Stimulated activated naive CD8-positive, alpha-beta T cell treated with anti-CD3 and anti-CD28 coated beads, Interleukin-15, amount 100 ng/mL, for 72 hours (primary cell): ENCODE results near the gene IWS1.

Source experiments
- ATAC-seq: fragments of 150-1000 bp; cut with Tn5 transposase; 2 replicates; pipeline ENCODE4 v1.10.0; 2021; ENCODE audit warnings: mild to moderate bottlenecking, moderate library complexity
- DNase-seq, 2 donors: peaks; one replicate each; pipeline ENCODE4 v3.0.0; 2021 to 2022
- H3K27ac Mint-ChIP-seq, 2 donors: one replicate each; pipeline ENCODE4 v1.8.0; 2022; ENCODE audit warnings: mild to moderate bottlenecking in 2 of 2, mixed read lengths in 2 of 2, moderate library complexity in 2 of 2
- H3K27me3 Mint-ChIP-seq: one replicate; pipeline ENCODE4 v1.8.0; 2022; ENCODE audit warnings: mixed read lengths
- H3K4me1 Mint-ChIP-seq: one replicate; pipeline ENCODE4 v1.8.0; 2022; ENCODE audit warnings: mild to moderate bottlenecking, mixed read lengths
- H3K4me3 Mint-ChIP-seq, 2 donors: one replicate each; pipeline ENCODE4 v1.8.0; 2022; ENCODE audit warnings: mild to moderate bottlenecking in 2 of 2, mixed read lengths in 2 of 2, moderate library complexity in 1 of 2
- H3K9me3 Mint-ChIP-seq, 2 donors: one replicate each; pipeline ENCODE4 v1.8.0; 2022; ENCODE audit warnings: mixed read lengths in 2 of 2

The IWS1 gene

GRCh38 chr2:127565261-127566138 is 39.2 kb upstream of the IWS1 start:
- Mint-ChIP-seq H3K9me3 (no peaks in the 10 kb centered on the region), H3K27ac (no peak overlapping the region), H3K4me1 (peaks cover 16% of the 10 kb centered on the region), H3K4me3 (no peak overlapping the region), H3K27me3 (peaks cover 6% of the 10 kb centered on the region)
- ATAC-seq, result no peak
- DNase-seq, result no peak

- no peaks in the 10 kb centered on the region for H3K9me3 Mint-ChIP-seq
- H3K27me3 Mint-ChIP-seq, result peaks cover 6% of the 10 kb centered on the region
- no peak overlapping the region for H3K27ac Mint-ChIP-seq
- DNase-seq, result no peak
- H3K4me1 Mint-ChIP-seq, result peaks cover 16% of the 10 kb centered on the region
- no peak for ATAC-seq
- H3K4me3 Mint-ChIP-seq, result no peak overlapping the region
Measured at GRCh38 chr2:127564429-127565260, 38.4 kb upstream of the IWS1 start.

- ATAC-seq, result peak; percentile 95
- H3K27ac Mint-ChIP-seq, result peak overlapping the region in 1 of 2 donors; percentile 41
- DNase-seq, result peak; percentile 19 to 48
- H3K27me3 Mint-ChIP-seq, result peaks cover 6% of the 10 kb centered on the region
- no peaks in the 10 kb centered on the region for H3K9me3 Mint-ChIP-seq
- peaks cover 16% of the 10 kb centered on the region for H3K4me1 Mint-ChIP-seq
- peak overlapping the region; percentile 36 to 68 for H3K4me3 Mint-ChIP-seq
Measured at GRCh38 chr2:127563458-127564428, 37.5 kb upstream of the IWS1 start.

- H3K4me1 Mint-ChIP-seq, result peaks cover 16% of the 10 kb centered on the region
- ATAC-seq (no peak), DNase-seq (no peak)
- H3K27ac Mint-ChIP-seq, result no peak overlapping the region
- H3K4me3 Mint-ChIP-seq, result no peak overlapping the region
- H3K27me3 Mint-ChIP-seq, result peaks cover 7% of the 10 kb centered on the region
- peaks cover 0 to under 1% of the 10 kb centered on the region in 2 donors for H3K9me3 Mint-ChIP-seq
Measured at GRCh38 chr2:127562936-127563335, 36.6 kb upstream of the IWS1 start.

GRCh38 chr2:127561371-127561770 is 35.1 kb upstream of the IWS1 start:
- no peak for ATAC-seq
- no peak overlapping the region for H3K27ac Mint-ChIP-seq
- H3K4me3 Mint-ChIP-seq, result no peak overlapping the region
- peaks cover 14 to 15% of the 10 kb centered on the region in 2 donors for H3K9me3 Mint-ChIP-seq
- DNase-seq, result no peak
- peaks cover 22% of the 10 kb centered on the region for H3K27me3 Mint-ChIP-seq
- H3K4me1 Mint-ChIP-seq, result peaks cover 16% of the 10 kb centered on the region

- DNase-seq (no peak), ATAC-seq (no peak)
- Mint-ChIP-seq H3K27ac (no peak overlapping the region), H3K4me3 (no peak overlapping the region), H3K9me3 (peaks cover 15 to 16% of the 10 kb centered on the region in 2 donors), H3K27me3 (peaks cover 26% of the 10 kb centered on the region), H3K4me1 (peaks cover 16% of the 10 kb centered on the region)
Measured at GRCh38 chr2:127560931-127561280, 34.6 kb upstream of the IWS1 start.

GRCh38 chr2:127560201-127560930 is 34.1 kb upstream of the IWS1 start:
- no peak overlapping the region for H3K27ac Mint-ChIP-seq
- DNase-seq, result no peak
- H3K4me1 Mint-ChIP-seq, result peaks cover 16% of the 10 kb centered on the region
- no peak overlapping the region for H3K4me3 Mint-ChIP-seq
- no peak for ATAC-seq
- H3K27me3 Mint-ChIP-seq, result peaks cover 26% of the 10 kb centered on the region
- H3K9me3 Mint-ChIP-seq, result peaks cover 15 to 16% of the 10 kb centered on the region in 2 donors

GRCh38 chr2:127559454-127559853 is 33.2 kb upstream of the IWS1 start:
- Mint-ChIP-seq H3K9me3 (peaks cover 15 to 16% of the 10 kb centered on the region in 2 donors), H3K4me3 (no peak overlapping the region), H3K27me3 (peaks cover 26% of the 10 kb centered on the region), H3K4me1 (peaks cover 15% of the 10 kb centered on the region), H3K27ac (no peak overlapping the region)
- ATAC-seq (no peak), DNase-seq (no peak)

- Mint-ChIP-seq H3K4me3 (no peak overlapping the region), H3K9me3 (peaks cover 15 to 16% of the 10 kb centered on the region in 2 donors), H3K4me1 (peaks cover 10% of the 10 kb centered on the region), H3K27me3 (peaks cover 21% of the 10 kb centered on the region), H3K27ac (no peak overlapping the region)
- no peak for DNase-seq
- no peak for ATAC-seq
Measured at GRCh38 chr2:127558911-127559310, 32.6 kb upstream of the IWS1 start.

GRCh38 chr2:127552846-127553245 is 26.6 kb upstream of the IWS1 start:
- Mint-ChIP-seq H3K27me3 (peaks cover 33% of the 10 kb centered on the region), H3K4me3 (no peak overlapping the region), H3K4me1 (no peaks in the 10 kb centered on the region), H3K9me3 (peaks cover 13 to 16% of the 10 kb centered on the region in 2 donors), H3K27ac (no peak overlapping the region)
- DNase-seq (no peak), ATAC-seq (no peak)

GRCh38 chr2:127552336-127552735 is 26.0 kb upstream of the IWS1 start:
- Mint-ChIP-seq H3K4me3 (no peak overlapping the region), H3K27me3 (peaks cover 27% of the 10 kb centered on the region), H3K27ac (no peak overlapping the region), H3K9me3 (peaks cover 8 to 11% of the 10 kb centered on the region in 2 donors), H3K4me1 (no peaks in the 10 kb centered on the region)
- DNase-seq (no peak), ATAC-seq (no peak)

- H3K27ac Mint-ChIP-seq, result no peak overlapping the region
- ATAC-seq, result no peak
Measured at GRCh38 chr2:127551221-127551930, 25.1 kb upstream of the IWS1 start.

GRCh38 chr2:127546797-127547196 is 20.5 kb upstream of the IWS1 start:
- H3K27ac Mint-ChIP-seq, result no peak overlapping the region
- no peak for ATAC-seq
- peaks cover 9% of the 10 kb centered on the region for H3K27me3 Mint-ChIP-seq
- H3K4me1 Mint-ChIP-seq, result no peaks in the 10 kb centered on the region
- H3K4me3 Mint-ChIP-seq, result no peak overlapping the region
- DNase-seq, result no peak
- H3K9me3 Mint-ChIP-seq, result no peaks in the 10 kb centered on the region

More at GRCh38 chr2:127551221-127551930, 25.1 kb upstream of the IWS1 start:
- no peak for DNase-seq
- Mint-ChIP-seq H3K4me1 (no peaks in the 10 kb centered on the region), H3K4me3 (no peak overlapping the region), H3K9me3 (peaks cover under 1 to 1% of the 10 kb centered on the region in 2 donors), H3K27me3 (peaks cover 18% of the 10 kb centered on the region)

- ATAC-seq (no peak), DNase-seq (no peak)
- no peak overlapping the region for H3K4me3 Mint-ChIP-seq
- H3K4me1 Mint-ChIP-seq, result no peaks in the 10 kb centered on the region
- no peak overlapping the region for H3K27ac Mint-ChIP-seq
- peaks cover 9% of the 10 kb centered on the region for H3K27me3 Mint-ChIP-seq
- H3K9me3 Mint-ChIP-seq, result no peaks in the 10 kb centered on the region
Measured at GRCh38 chr2:127545796-127546195, 19.5 kb upstream of the IWS1 start.
